ACHN (cell line): Measurements from ENCODE around the gene ATP8B3.
A peak's percentile ranks its signal among the peaks of the same experiment; 100 is the strongest.

ENCODE experiments used
- DNase-seq: peaks from one replicate; pipeline ENCODE4 v3.0.0-alpha.2; 2015
- in situ Hi-C: cut with HindIII; loops from 2 replicates; pipeline ENCODE4 v1.10.0; 2017; ENCODE audit warnings: low sequenced_read_pairs, low pct_ligation_motif_present, low pct_unique_long_range_greater_than_20kb

The ATP8B3 gene

DNA sequence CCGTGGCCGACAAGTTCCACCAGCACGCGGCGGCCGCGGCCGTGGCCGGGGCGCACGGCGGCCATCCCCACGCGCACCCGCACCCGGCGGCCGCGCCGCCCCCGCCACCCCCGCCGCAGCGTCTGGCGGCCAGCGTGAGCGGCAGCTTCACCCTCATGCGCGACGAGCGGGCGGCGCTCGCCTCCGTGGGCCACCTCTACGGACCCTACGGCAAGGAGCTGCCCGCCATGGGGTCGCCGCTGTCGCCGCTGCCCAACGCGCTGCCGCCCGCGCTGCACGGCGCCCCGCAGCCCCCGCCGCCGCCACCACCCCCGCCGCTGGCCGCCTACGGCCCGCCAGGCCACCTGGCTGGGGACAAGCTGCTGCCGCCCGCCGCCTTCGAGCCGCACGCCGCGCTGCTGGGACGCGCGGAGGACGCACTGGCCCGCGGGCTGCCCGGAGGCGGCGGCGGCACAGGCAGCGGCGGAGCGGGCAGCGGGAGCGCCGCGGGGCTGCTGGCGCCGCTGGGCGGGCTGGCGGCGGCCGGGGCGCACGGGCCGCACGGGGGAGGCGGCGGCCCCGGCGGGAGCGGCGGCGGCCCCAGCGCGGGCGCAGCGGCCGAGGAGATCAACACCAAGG, 57.9 kb downstream of the ATP8B3 start:
- DNase-seq: no peak
- in situ Hi-C loops: no loop called here

DNA sequence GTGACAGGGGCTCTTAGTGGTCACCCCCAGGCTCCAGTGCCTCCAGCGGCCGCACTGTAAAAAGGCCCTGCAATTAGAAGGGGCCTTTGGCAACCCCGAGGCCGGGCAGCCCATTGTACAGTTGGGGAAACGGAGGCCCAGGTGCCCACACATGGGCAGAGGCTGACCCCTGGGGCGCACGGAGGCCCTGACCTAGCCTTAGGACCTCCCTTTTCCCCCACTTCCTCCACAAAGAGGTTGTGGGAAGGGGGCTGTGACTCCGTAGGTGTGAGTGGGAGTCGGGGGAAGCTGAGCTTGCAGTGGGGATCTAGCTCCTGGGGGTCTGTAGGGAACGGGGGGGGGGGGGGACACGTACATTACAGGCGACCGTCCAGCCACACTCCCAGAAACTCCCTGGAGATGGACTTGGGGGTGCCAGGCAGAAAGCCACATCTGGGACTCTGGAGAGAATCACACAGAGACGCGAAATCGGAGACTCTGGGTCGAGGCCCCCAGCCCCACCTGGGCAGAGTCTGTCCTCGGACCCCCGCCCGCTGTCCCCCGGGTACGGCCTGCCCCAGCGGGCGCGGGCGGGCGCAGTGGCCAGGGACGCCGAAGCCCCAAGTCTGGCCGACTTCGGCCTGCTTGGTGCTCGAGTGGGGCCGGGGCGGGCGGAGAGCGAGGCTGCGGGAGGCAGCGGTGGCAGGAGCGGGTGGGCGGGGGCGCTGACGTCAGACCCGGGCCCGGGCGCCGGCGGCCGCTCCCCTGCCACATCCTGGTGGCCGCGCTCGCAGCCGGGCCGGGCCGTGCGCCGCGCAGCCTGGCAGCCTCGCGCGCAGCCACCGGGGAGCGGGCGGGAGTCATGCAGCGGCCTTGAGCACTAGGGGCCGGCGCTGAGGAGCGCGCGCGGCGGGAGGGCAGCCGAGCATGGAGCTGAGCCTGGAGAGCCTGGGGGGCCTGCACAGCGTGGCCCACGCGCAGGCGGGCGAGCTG, 59.0 kb downstream of the ATP8B3 start, which contains the start of gene ONECUT3:
ONECUT3 (plus strand) TSS at position 750 of the 972 bp plus-strand sequence; CDS start at position 907, 157 bp downstream.
- in situ Hi-C loops: no loop called here
- no peak for DNase-seq

DNA sequence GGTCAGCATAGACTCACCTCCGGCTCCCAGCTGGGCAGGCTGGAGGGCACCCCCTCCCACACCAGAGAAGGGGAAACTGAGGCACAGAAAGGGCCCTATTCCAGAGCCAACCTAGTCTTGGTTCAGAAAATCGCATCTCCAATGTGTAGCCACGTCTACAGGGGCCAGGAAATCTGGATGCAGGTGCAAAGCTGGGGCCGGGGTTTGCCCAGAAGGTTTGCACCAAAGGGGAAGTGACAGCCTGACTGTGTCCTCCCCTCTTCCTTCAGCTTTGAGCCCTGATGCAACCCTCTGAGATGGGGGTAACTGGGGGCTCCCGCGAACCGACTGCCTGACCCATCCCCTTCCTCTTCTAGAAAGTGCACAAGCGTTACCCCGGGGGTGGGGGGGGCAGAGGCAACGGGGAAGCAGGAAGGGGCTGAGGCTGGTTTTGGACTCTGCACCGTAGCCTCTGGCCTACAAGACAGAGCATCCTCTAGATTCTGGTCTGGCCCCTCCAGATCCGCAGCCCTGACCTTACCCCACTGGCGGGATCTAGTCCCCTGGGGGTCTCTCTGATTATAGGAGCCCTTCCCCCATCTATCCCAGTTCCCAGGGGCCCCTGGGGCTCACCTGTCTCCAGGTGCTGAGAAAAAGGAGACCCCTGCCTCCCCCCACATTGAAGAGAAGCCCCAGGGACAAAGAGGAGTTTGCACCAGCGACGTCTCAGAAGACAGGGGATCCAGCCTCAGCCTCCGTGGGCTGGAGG, 59.9 kb downstream of the ATP8B3 start:
- in situ Hi-C loops: no loop called here
- no peak for DNase-seq

DNA sequence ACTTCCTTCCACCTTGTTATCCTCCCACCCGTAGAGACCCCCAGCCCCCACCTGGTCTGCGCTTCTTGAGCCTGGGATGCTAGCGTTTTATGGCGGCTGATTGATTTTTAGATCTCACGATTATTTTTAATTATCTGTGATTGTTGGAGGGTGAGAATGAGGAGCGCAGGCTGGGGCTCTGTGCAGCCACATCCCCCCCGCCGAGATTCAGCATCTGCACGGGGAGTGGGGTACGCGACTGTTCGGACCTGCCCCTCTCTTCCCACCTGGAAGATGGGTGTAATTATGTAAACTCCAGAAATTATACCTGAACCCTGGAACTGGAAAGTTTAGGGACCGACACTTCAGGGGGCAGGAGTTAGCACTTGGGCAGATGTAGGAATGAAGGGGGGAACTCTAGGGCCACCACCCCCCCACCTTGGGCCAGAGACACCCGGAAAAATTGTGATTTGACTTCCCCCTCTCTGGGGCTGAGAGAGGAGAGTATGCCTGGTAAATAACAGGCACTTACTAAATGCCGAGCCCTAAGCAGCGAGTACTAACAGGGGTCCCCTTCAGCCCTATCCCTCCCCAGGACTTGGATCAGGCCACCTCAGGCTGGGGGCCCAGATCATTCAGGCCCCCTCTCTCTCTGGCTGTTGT, 60.6 kb downstream of the ATP8B3 start:
- DNase-seq: no peak

DNA sequence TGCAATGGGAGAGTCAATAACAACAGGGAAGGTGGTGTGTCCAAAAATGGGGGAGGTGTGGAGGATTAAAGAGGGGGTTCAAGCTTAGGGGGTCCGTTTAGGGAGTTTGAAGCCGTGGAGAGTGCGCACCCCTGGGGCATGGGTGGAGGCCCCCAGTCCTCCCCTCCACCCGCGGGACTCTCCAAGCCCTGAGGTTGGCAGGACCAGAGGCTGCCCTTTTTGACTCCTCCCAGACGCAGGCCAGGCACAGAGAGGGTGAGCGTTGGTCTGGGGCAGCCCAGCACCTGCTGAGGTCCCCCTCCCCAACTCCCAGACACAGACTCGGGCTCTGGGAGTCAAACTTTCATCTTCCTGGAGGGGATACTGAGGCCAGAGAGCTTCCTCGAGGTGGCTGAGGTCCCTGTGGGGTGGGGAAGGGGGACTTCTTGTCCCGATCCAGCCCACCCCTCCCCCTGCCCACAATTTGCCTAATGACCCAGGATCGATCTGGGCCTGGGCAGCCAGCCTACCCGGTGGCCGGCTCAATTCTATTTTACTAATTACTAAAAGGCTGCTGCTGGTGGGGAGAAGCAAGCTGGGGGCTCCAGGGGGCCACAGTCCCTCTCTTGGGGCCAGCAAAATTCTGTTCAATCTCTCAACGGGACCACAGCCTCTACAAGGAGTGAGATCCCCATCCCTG, 61.6 kb downstream of the ATP8B3 start:
- in situ Hi-C loops: no loop called here
- DNase-seq: no peak

More for the DNA sequence above, 60.6 kb downstream of the ATP8B3 start:
- in situ Hi-C loops: no loop called here

DNA sequence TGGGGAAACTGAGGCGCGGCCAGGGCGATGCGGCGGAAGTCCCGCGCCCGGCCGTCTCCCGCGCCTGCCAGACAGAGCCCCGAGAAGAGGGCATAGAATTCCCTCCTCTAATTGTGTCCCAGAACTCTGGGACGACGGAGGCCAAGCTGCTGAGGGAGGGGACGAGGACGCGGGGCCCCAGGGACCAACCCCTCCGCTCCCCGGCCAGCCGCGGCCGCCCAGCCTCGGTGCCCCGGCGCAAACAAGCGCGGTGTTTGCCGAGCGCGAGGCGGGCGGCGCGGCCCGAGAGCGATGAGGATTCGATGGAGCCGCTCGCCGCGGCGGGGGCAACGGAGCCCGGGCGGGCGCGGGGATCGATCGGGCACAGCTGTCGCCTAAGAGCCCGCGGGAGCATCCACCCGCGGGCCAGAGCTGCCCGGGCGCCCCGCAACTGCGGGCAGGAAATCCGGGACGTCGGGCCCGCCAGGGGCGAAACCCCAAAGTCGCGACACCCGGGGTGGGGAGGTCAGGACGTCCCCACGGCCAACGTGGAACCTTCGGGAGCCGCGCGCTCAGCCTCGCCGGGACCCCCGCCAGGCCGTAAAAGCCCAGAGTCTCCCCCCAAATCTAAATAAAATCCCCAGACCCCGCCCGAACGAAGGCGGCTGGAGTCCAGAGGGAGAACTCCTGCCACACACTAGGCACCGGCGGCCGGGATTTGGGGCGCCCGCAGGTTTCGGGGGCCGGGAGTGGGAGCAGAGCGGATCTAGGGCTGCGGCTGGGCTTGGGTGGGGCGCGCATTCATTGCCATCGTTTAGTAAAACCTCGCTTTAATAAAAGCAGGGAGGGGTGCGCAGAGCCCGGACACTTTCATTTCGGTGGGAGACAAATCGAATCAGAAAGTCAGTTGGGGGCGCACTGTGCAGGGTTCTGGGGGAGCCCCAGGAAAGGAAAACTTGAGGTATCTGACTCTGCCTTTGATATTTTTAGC, 62.4 kb downstream of the ATP8B3 start:
- DNase-seq: no peak
- in situ Hi-C loops: no loop called here

DNA sequence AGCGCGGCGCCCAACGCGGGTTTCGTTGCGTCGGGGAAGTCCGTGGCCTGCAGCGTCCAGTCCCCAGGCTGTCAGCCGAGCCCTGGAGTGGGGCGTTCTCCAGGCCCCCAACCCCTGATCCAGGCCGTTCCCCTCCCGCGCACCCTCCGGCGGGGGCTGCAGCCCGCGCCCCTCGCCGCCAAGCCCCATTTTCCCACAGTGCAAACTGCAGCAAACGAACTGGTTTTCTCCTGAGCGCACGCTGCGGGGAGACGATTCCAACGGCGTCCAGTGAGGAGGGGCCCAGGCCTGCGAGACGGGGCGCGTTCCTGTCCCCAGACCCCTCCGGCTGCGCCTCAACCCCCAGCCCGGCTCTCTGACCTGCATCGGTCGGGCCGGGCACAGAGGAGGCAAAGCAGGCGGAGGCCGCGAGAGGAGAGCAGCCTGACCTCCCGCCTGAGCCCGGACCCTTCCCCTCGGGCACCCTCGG, 63.2 kb downstream of the ATP8B3 start:
- in situ Hi-C loops: no loop called here
- no peak for DNase-seq

DNA sequence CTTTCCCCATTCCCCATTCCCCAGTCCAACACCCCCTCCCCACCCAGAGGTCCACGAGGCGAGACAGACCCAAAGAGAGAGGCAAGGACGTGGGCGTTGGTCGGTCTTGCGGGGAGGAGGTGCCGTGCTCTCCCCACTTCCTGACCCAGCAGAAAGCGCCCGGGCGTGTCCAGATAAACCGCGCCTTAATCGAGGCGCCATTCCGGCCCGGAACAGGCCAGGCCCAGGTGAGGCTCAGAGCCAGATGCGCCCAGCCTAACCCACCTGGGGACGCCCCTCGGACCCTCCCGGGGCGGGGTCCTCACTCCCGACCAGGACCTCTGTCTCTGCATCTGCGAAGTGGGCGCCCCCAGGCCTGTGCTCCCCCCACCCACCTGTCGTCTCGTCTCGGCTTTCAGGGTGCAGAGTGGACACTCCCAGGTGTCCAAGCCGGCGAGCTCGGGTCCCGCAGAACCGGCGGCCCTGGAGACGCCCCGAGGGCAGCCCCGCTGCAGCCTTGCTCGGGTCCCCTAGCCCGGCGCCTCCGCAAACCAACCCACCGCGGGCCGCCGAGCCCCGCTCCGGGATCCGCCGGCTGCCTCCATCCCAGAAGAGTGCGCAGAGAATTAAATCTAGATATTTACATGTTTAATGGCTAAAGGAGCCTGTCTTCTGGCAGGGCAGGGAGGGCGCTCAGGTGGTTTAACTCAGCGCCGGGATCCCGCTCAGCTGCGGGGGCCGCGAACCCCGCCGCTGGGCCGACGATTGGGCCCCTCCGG, 63.8 kb downstream of the ATP8B3 start:
- peak; percentile 55 for DNase-seq
- in situ Hi-C loops: no loop called here

DNA sequence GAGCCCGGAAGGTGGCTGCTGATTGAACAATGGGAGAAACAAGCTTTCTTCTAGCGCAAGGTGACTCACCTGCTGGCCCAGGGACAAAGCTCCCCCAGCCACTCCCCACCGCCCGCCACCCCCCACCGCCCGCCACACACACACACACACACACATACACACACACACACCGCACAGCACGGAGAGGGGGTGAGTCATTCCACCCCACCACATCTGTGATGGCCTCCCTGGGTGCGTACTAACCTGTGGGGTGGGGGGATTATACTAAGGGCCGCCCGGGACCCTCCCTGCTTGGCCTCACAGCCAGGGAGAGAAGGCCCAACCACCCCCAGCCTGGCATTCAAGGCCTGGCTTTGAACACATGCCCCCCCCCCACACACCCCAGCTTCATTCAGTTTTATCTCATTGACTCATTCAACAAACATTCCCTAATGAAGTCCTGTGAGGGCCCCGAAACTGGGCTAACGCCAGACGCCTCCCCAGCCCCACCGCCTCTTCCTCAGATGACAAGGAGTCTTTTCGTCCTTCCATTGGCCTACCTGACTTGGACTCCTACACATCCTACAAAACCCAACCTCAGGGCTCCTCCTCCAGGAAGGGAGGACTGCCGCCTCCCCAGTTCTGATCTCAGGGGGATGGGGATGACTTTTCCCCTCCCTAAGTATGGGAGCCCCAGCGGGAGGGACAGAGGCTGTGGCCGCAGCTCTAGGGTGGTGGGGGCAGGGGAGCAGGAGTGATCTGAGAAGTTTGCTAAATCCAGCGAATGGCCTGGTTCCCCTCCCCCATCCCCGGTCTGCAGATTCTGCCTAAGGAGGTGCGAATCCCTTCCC, 64.6 kb downstream of the ATP8B3 start:
- in situ Hi-C loops: no loop called here
- peak; percentile 96 for DNase-seq

DNA sequence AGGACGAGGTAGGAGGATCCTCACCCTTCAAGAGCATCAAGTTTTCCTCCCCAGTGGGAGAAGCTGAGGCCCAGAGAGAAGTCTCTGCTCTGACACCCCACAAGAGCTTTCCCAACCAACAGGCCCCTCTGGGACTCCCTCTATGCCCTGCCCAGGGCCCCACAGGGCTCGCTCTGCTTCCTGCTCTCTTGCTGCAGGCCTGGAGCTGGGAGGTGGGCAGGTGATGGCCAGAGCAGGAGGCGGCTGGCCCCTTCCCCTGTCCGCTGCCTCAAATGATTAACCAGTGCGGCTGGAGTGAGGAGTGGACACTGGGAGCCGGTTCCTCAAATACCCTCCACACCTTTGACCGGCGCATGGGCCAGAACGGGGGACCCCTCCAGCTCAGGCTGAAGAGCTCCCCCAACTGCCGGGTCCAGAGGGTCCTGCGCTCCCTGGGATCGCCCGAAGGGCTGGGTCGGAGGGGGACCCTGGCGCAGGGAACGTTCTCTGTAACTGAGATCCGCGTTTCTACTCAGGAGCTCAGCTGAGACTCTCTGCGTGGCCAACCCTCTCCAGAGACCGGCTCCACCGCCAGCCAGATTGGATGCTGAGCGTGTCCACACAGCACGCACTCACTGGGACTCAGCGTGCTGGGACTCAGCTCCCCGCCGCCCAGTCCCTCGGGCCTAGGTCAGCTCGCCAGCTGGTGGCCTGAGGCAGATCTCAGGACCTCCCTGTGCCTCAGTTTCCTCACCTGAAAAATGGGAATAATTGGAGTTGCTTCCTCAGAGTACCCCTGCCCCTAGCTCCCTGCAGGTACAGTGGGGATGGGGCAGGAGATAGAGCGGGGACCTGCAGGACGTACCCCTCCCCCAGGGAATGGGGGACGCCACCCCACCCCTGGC, 65.4 kb downstream of the ATP8B3 start:
- in situ Hi-C loops: no loop called here
- DNase-seq: peak; percentile 53

DNA sequence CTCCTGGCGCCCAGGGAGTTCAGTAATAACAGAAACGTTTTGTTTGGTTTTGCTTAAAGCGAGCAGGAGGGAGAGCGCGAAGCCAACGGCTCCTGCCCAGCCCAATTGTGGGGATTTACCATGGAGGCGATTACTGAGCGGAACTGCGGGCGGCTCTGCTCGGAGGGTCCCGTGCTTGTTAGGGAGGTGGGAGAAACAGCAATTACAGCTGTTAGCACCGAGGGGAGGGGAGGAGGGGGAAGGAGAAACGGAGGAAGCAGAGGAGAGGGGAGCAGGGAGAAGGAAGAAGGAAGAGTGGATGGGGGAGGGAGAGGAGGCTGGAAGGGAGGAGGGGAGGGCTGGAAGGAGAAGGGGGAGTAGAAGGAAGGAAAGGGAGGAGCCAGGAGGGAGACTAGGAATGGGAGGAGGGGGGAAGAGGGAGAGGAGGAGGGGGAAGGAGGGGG, 66.5 kb downstream of the ATP8B3 start:
- in situ Hi-C loops: no loop called here
- DNase-seq: peak; percentile 16

DNA sequence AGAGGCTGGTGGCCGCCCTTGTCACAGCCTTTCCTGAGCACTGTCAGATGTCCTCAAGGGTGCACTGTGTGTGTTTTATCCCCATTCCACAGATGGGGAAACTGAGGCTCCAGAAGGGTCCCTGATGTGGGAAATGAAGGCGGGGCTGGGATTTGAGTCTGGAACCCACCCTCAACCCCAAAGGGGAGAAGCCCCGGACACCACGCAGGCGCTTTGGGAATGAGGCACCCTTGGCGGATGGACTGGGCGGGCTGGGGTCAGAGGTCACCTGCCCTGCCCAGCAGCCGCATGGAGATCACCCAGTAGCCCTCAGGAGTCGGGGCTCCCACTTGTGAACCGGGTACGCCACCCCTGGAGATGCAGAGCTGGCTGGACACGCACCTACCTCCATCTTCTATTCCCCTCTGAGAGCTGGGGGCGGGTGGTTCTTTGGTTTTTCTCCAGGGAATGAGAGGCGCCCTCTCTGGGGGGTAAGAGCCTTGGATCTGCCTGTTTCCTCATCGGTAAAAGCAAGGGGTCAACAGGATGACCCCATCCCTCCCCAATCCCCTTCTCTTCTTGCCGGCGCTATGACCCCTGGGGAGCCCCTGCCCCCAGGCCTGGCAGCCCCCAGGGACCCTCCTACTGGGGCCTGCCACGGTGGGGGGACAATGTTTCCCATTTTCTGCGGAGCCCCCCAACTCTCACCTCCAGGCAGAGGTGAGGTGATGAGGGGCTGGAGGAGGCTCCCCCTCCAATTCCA, 67.1 kb downstream of the ATP8B3 start:
- in situ Hi-C loops: no loop called here
- peak; percentile 18 for DNase-seq

DNA sequence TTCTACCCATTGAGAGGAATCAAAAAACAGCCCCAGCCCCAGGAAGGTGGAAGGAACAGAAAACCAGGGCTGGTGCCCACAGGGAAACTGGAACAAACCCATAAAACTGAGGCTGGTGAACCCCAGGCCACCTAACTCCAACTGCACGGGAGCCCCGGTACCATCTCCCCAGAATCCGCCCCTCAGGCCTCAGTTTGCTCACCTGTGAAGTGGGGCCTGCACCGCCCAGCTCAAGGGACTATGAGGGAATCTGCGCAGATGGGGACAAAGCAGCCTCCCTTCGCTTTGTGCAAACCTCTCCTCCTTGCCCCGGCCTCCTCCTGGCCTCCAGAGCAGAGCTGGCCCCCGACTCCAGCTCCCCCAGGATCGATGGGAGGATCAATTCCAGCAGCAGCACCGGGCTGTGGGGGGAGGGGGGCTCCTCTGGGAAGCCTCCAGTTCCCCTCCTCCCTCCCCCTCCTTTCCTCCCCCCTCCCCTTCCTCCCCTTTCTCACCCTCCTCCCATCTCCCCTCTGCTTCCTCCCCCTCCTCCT, 67.9 kb downstream of the ATP8B3 start:
- DNase-seq: no peak
- in situ Hi-C loops: no loop called here
